Measurements from ENCODE around the gene ATP12A.
"Not testable (repeated sequence)": the region's sequence is repeated elsewhere in the genome, so short reads cannot be mapped to it uniquely, and the experiment has no call there.

Gene ATP12A

DNA sequence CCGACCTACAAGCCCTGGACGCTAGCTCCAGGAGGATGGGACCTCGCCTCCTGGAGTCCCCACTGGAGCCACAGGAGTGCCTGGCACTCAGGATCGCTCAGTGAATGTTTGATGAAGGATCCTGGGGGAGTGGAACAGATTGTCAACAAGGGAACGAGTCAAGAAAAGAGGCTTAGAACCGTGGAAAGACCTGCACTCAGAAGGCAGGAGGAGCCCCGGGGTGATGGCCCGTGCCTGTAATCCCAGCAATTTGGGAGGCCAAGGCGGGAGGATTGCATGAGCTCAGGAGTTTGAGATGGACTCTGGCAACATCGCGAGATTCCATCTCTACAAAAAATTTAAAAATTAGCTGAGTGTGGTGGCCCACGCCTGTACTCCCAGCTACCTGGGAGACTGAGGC, 38.9 kb downstream of the ATP12A start:
- Mint-ChIP-seq H3K4me3 (no peak overlapping the region), H3K4me1 (ENCODE audit: low read depth) (peaks cover 9% of the 10 kb centered on the region), H3K27ac (no peak overlapping the region), H3K9me3 (no peaks in the 10 kb centered on the region), H3K36me3 (ENCODE audit: low read depth) (no peaks in the 10 kb centered on the region), H3K27me3 (ENCODE audit: low read depth) (peaks cover 29% of the 10 kb centered on the region)

DNA sequence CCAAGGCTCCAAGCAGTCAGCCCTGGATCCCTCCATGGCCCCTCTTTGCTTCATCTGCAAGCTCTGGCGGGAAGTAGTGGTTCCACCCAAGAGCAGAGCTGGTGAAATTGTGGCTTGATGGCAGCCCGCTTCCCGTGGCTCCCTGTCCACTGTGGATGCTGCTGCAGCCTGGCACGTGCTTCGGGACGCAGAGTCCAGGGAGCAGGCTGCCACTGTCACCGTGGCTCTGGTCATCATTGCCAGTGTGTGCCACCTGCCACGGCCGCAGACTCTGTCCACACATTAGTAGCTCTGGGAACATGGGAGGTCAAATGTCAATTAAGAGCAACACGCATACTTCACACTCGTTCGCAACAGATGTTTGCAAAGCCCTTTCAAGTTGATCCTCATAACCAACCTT, 43.0 kb downstream of the ATP12A start:
- Mint-ChIP-seq H3K4me3 (no peak overlapping the region), H3K36me3 (ENCODE audit: low read depth) (no peaks in the 10 kb centered on the region), H3K27me3 (ENCODE audit: low read depth) (peaks cover 39% of the 10 kb centered on the region), H3K4me1 (ENCODE audit: low read depth) (peaks cover 9% of the 10 kb centered on the region), H3K27ac (no peak overlapping the region), H3K9me3 (no peaks in the 10 kb centered on the region)

DNA sequence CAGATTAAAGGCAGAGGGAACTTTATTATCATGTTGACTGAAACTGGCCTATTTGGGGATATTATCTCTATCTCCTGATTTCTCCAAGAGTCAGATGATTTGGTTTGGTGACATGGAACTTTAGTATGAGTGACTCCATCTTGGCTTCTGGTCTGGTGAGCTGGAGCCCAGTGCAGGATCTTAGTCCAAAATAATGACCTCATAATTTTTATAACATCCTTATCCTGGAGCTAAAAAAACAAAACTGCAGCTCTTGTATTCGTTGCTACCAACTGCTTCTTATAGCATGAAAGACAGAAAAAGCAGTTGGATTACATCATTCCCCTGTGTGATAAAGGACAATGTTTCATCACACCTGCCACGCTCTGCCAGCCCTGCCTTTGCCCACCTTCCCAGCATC, 44.5 kb downstream of the ATP12A start:
- Mint-ChIP-seq H3K4me3 (no peak overlapping the region), H3K27me3 (ENCODE audit: low read depth) (peaks cover 42% of the 10 kb centered on the region)

DNA sequence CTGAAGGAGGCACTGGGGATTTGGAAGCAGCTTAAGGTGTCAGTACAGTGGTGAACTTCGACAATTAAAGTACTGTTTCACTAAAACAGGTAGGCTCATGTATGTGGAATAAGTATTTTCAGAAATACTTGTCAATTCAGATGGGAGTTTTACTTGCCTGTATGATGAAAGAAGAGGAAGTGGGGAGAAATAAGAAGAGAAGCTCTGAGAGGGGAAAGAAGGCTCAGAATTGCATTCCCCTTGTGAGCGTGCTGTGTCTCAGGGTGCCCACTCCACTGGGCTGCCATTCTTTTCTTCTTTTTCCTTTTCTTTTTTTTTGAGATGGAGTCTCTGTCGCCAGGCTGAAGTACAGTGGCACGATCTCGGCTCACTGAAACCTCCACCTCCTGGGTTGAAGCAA, 45.2 kb downstream of the ATP12A start:
- no peak overlapping the region for H3K27ac Mint-ChIP-seq
- peaks cover 10% of the 10 kb centered on the region for H3K4me1 Mint-ChIP-seq (ENCODE audit: low read depth)
- H3K27me3 Mint-ChIP-seq (ENCODE audit: low read depth), result peaks cover 41% of the 10 kb centered on the region
- H3K4me3 Mint-ChIP-seq, result no peak overlapping the region
- no peaks in the 10 kb centered on the region for H3K9me3 Mint-ChIP-seq
- H3K36me3 Mint-ChIP-seq (ENCODE audit: low read depth), result no peaks in the 10 kb centered on the region

More for the DNA sequence above, 44.5 kb downstream of the ATP12A start:
- H3K36me3 Mint-ChIP-seq (ENCODE audit: low read depth), result no peaks in the 10 kb centered on the region
- no peaks in the 10 kb centered on the region for H3K9me3 Mint-ChIP-seq
- peaks cover 10% of the 10 kb centered on the region for H3K4me1 Mint-ChIP-seq (ENCODE audit: low read depth)
- no peak overlapping the region for H3K27ac Mint-ChIP-seq

DNA sequence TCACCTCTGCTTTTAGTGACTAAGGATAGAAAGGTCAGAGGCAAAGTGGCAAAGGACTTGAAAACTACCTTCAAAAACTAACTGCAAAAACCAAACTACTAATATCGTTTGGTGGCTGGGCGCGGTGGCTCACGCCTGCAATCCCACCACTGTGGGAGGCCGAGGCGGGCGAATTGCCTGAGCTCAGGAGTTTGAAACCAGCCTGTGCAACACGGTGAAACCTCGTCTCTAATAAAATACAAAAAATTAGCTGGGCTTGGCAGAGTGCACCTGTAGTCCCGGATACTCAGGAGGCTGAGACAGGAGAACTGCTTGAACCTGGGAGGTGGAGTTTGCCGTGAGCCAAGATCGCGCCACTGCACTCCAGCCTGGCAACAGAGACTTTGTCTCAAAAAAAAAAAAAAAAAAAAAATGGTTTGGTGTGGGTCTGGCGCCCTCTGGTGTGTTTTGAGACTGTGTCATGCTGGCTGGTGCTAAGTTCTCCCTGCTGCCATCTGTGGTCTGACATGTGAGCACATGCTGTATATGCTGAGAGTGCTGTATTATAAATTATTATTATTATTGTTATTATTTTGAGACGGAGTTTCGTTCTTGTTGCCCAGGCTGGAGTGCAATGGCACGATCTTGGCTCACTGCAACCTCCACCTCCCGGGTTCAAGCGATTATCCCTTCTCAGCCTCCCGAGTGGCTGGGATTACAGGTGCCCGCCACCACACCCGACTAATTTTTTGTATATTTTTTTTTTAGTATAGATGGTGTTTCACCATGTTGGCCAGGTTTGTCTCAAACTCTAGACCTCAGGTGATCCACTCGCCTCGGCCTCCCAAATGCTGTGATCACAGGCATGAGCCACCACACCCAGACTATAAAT, 47.8 kb downstream of the ATP12A start:
- Mint-ChIP-seq H3K4me3 (no peak overlapping the region), H3K9me3 (no peaks in the 10 kb centered on the region), H3K27ac (no peak overlapping the region), H3K4me1 (ENCODE audit: low read depth) (peaks cover 10% of the 10 kb centered on the region), H3K27me3 (ENCODE audit: low read depth) (peaks cover 47% of the 10 kb centered on the region), H3K36me3 (ENCODE audit: low read depth) (no peaks in the 10 kb centered on the region)

DNA sequence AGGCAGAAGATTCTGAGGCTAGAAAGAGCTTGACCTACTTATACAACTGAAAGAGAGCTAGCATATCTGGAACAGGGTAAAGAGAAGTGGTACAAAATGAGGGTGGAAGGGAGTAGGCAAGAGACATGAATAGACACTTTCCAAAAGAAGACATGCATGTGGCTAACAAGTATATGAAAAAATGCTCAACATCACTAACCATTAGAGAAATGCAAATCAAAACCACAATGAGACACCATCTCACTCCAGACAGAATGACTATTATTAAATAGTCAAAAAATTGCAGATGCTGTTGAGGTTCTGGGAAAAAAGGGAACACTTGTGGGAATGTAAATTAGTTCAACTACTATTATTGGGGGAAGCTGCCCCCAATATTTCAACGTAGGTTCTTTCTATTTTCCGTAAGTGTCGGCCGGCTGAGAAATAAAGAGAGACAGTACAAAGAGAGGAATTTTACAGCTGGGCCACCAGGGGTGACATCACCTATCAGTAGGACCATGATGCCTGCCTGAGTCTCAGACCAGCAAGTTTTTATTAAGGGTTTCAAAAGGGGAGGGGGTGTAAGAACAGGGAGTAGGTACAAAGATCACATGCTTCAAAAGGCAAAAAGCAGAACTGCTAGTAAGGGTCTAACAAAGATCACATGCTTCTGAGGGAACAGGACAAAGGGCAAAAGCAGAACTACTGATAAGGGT, 50.8 kb downstream of the ATP12A start:
- not testable (repeated sequence) for H3K4me1 Mint-ChIP-seq (ENCODE audit: low read depth); H3K27ac Mint-ChIP-seq; H3K4me3 Mint-ChIP-seq; H3K9me3 Mint-ChIP-seq; H3K36me3 Mint-ChIP-seq (ENCODE audit: low read depth)
- peaks cover 31% of the 10 kb centered on the region for H3K27me3 Mint-ChIP-seq (ENCODE audit: low read depth)

DNA sequence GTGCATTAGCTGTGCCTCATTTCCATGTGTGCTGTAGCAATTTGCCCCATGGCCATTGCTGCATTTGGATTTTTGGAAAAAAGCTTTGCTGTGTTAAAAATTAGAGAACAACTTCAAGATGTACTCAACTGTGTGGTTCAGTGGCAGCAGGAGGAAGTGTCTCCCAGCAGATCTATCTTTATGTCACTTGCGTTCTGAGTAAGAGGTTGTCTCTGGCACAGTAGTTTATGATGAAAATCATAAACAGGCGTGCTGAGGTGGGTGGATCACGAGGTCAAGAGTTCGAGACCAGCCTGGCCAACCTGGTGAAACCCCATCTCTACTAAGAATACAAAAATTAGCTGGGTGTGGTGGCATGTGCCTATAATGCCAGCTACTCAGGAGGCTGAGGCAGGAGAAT, 54.7 kb downstream of the ATP12A start:
- Mint-ChIP-seq H3K27me3 (ENCODE audit: low read depth) (peaks cover 12% of the 10 kb centered on the region), H3K27ac (no peak overlapping the region), H3K9me3 (no peaks in the 10 kb centered on the region), H3K4me1 (ENCODE audit: low read depth) (no peaks in the 10 kb centered on the region), H3K4me3 (no peak overlapping the region), H3K36me3 (ENCODE audit: low read depth) (no peaks in the 10 kb centered on the region)

DNA sequence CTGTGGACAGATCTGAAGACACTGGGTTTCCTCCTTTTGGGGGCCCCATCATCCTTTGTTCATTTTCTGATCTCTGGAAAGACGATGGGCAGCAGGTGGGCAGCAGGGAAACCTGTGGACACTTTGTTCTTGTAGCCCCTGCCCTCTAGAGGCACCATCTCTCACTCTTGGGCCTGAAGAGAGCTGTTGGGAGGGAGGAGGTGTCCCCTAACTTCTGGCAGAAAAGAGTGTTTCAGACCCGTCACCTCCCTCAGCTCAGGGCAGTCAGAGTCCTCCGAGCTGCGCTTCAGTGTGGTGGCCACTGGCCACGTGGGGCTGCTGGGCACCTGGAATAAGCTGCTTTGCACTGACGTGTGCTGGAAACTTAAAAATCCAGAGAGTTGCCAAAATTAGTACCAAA, 56.8 kb downstream of the ATP12A start:
- no peaks in the 10 kb centered on the region for H3K9me3 Mint-ChIP-seq
- no peak overlapping the region for H3K27ac Mint-ChIP-seq
- no peaks in the 10 kb centered on the region for H3K36me3 Mint-ChIP-seq (ENCODE audit: low read depth)
- no peak overlapping the region for H3K4me3 Mint-ChIP-seq
- no peaks in the 10 kb centered on the region for H3K4me1 Mint-ChIP-seq (ENCODE audit: low read depth)
- H3K27me3 Mint-ChIP-seq (ENCODE audit: low read depth), result no peaks in the 10 kb centered on the region

DNA sequence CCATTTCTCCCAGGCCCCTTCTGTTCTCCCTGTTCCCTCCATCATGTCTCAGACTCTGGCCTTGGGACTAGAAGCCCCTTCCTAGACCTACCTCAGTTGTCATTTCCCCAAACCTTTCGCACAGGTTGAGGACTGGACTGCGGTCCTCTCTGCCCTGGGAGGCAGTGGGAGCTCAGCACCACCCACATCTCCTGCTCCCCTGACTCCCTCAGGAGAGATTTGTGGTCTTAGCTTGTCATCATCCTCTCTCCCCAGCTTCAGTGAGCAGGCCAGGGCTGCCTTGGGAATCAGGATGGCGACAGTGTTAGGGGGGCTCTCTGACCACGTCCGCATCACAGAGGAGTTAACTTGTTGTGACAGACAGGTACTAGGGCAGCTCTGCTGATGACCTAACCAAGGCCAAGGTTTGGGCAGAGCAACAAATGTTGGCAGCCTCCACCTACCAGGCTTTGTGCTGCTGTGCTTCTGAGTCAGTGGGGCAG, 58.2 kb downstream of the ATP12A start:
- Mint-ChIP-seq H3K4me3 (no peak overlapping the region), H3K9me3 (no peaks in the 10 kb centered on the region), H3K27ac (no peak overlapping the region), H3K27me3 (ENCODE audit: low read depth) (no peaks in the 10 kb centered on the region), H3K4me1 (ENCODE audit: low read depth) (no peaks in the 10 kb centered on the region), H3K36me3 (ENCODE audit: low read depth) (no peaks in the 10 kb centered on the region)

DNA sequence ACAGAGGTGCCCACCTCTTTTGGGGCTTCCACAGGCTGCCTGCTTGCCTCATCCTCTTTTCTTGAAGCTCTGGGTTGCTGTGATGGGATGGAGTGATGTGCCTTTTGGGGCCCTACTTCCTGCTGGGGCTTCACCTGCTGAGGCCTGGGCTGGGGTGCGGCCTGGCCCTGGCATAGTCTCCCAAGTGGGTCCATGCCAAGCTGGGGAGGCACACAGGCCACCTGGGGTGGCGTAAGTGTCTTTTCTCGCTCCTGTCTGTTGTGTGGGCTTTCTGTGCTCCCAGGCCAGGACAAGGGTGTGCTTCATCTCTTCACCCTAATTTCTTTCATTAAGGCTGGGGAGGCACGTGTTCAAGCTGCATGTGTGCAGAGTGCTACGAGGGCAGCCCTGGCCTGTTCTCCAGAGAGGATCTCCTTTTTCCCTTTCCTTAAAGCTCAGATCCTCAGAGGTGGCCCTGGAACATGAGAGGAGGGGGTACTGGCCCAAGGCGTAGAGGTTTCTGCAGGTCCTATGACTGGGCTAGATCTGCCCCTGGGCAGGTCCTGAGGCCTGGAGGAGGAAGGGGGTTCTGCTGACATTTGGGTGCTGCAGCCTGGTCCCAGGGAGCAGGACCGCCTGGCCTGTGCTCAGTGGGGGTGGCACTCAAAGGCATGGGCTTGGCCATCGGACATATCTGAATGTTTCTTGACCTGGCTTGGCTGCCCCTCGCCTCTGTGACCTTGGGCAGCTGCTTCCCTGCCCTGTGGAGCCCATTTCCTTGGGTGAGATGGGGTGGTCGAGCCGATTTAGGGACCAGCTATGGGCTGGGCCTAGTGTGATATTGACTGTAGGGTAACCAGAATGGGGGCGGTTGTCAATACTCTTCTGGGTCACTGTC, 60.0 kb downstream of the ATP12A start:
- no peaks in the 10 kb centered on the region for H3K36me3 Mint-ChIP-seq (ENCODE audit: low read depth)
- no peaks in the 10 kb centered on the region for H3K9me3 Mint-ChIP-seq
- no peak overlapping the region for H3K27ac Mint-ChIP-seq
- H3K4me1 Mint-ChIP-seq (ENCODE audit: low read depth), result no peaks in the 10 kb centered on the region
- H3K4me3 Mint-ChIP-seq, result no peak overlapping the region
- H3K27me3 Mint-ChIP-seq (ENCODE audit: low read depth), result peaks cover 15% of the 10 kb centered on the region

DNA sequence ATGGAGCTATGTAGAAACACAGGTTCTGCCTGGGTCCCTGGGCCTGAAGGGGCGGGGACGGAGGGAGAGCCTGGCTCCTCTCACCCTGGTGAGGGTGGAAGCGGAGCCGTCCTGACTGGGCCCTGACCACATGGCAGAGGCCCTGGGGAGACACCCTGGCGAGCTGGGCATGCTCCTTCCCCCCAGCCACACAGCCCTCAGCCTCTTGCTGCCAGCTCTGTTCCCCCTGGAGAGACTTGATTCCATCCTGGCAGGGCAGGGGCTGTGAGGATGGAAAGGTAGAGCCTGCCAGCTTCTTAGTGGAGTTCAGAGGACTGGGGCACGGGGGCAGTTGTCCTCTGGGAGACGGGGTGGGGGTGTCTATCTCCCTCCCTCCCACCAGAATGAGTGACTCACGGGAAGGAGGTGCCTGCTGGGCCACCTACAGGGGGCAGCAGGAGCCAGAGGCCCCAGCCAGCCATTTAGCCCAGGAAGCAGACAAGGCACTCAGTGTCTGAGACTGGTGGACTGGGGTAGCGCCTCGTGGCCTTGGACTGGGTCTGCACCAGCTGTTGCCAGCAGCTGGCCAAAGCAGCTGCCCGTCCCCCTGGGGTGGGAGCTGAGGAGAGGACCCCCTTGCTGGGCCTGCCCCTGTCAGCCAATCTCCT, 60.9 kb downstream of the ATP12A start:
- H3K27me3 Mint-ChIP-seq (ENCODE audit: low read depth), result peaks cover 19% of the 10 kb centered on the region
- H3K9me3 Mint-ChIP-seq, result no peaks in the 10 kb centered on the region
- no peak overlapping the region for H3K27ac Mint-ChIP-seq
- H3K36me3 Mint-ChIP-seq (ENCODE audit: low read depth), result no peaks in the 10 kb centered on the region
- H3K4me1 Mint-ChIP-seq (ENCODE audit: low read depth), result no peaks in the 10 kb centered on the region
- H3K4me3 Mint-ChIP-seq, result no peak overlapping the region

DNA sequence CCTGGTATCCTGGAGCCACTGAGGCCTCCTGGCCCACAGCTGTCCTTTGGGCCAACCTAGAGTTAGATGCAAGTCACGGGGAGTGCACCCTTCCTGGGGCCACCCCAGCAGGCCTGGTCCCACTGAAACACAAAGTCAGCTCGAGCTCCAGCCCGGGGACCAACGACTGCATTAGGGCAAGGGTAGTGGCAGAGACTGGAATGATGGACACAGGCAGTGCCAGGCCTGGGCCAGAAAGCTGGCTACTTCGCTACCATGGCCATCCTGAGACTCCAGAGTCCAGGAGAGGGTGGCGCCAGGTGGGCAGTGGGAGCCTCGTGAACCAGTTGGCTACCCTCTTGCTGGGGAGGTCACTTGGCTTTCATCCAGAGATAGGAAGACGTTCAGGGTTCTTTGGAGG, 61.6 kb downstream of the ATP12A start:
- Mint-ChIP-seq H3K36me3 (ENCODE audit: low read depth) (no peaks in the 10 kb centered on the region), H3K4me1 (ENCODE audit: low read depth) (peaks cover 1% of the 10 kb centered on the region), H3K9me3 (no peaks in the 10 kb centered on the region), H3K27ac (no peak overlapping the region), H3K4me3 (no peak overlapping the region), H3K27me3 (ENCODE audit: low read depth) (peaks cover 25% of the 10 kb centered on the region)

DNA sequence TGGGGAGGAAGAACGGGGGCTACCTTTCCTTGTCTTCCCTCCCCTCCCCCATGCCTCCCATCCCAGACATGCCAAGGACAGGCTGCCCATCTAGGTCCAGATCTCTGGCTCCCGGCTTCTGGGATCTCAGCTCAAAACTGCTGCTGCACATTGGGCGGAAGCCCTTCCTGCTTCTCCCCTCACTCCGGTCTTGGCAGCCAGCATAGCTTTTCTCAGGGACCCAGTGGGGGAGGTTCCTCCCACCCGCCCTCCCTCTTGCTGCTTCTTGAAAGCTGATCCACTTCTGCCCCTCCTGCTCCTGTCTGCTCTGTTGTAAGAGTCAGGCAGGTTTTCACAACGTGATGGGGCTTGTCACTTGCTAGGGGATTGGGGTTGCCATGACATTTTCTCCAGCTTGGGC, 62.1 kb downstream of the ATP12A start:
- Mint-ChIP-seq H3K36me3 (ENCODE audit: low read depth) (peaks cover 2% of the 10 kb centered on the region), H3K9me3 (no peaks in the 10 kb centered on the region), H3K27me3 (ENCODE audit: low read depth) (peaks cover 30% of the 10 kb centered on the region), H3K4me1 (ENCODE audit: low read depth) (peaks cover 5% of the 10 kb centered on the region), H3K4me3 (no peak overlapping the region), H3K27ac (no peak overlapping the region)

DNA sequence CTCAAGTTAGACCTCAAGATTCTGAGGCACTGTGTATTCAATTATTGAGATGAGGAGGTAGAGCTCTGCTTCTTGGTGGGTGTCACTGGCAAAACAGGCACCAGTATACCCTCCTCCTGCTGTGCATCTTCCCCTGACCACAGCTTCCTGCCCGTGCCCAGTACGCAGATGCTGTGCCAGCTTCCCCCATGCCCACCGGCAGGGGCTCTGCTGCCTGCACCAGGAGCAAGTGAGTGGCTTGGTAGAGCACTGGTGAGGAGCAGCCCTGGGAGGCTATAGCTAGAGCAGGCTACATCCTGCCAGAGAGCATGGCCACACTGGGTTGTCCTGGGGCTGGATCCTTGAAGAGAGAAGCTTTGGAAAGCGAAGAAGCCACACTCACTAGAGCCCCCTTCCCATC, 62.8 kb downstream of the ATP12A start:
- peaks cover 37% of the 10 kb centered on the region for H3K27me3 Mint-ChIP-seq (ENCODE audit: low read depth)
- peaks cover 4% of the 10 kb centered on the region for H3K36me3 Mint-ChIP-seq (ENCODE audit: low read depth)
- no peaks in the 10 kb centered on the region for H3K9me3 Mint-ChIP-seq
- H3K4me3 Mint-ChIP-seq, result no peak overlapping the region
- peaks cover 7% of the 10 kb centered on the region for H3K4me1 Mint-ChIP-seq (ENCODE audit: low read depth)
- H3K27ac Mint-ChIP-seq, result no peak overlapping the region

Data from T-helper 1 cell treated with Interleukin-12 subunit alpha and Interleukin-12 subunit beta and Interleukin-4 antibody, amounts not matched to agents 30 μg/mL and 1 μg/mL, for 36 hours (primary cell).